Endodermal cell (in vitro differentiated cells): ENCODE data around the gene DHX57. TPM values are rescaled to one million over a fixed set of nuclear protein-coding genes. Genes with fewer than 3 reads are reported as not detected.
A peak's percentile ranks its signal among the peaks of the same experiment; 100 is the strongest.

ENCODE experiments used
- DNase-seq: peaks from one replicate; pipeline ENCODE4 v3.0.0-alpha.2; 2017
- H3K27ac ChIP-seq: 2 replicates; pipeline ENCODE4 v1.5.1; 2013; ENCODE audit warnings: mild to moderate bottlenecking, low read depth, low read length, moderate library complexity
- H3K27me3 ChIP-seq: 2 replicates; pipeline ENCODE4 v1.6.1; 2013; ENCODE audit warnings: mild to moderate bottlenecking, low read length, moderate library complexity; ENCODE audit not compliant: insufficient read depth, control insufficient read depth, poor library complexity, severe bottlenecking
- H3K36me3 ChIP-seq: 2 replicates; pipeline ENCODE4 v1.7.0; 2013; ENCODE audit warnings: mild to moderate bottlenecking, low read length, moderate library complexity; ENCODE audit not compliant: control insufficient read depth, insufficient read depth
- H3K4me1 ChIP-seq: one replicate; pipeline ENCODE4 v1.7.0; 2013; ENCODE audit warnings: low read length; ENCODE audit not compliant: control insufficient read depth, insufficient read depth
- H3K4me3 ChIP-seq: 2 replicates; pipeline ENCODE4 v1.5.1; 2013; ENCODE audit warnings: mild to moderate bottlenecking, low read length, moderate library complexity
- H3K9ac ChIP-seq: 2 replicates; pipeline ENCODE4 v1.6.1; 2013; ENCODE audit warnings: mild to moderate bottlenecking, low read length, moderate library complexity; ENCODE audit not compliant: poor library complexity, severe bottlenecking; ENCODE audit errors: extremely low read depth
- H3K9me3 ChIP-seq: 2 replicates; pipeline ENCODE4 v1.6.1; 2013; ENCODE audit warnings: mild to moderate bottlenecking, low read length, moderate library complexity; ENCODE audit not compliant: control insufficient read depth
- H3K27ac Mint-ChIP-seq: 2 replicates; pipeline ENCODE4 v1.8.0; 2020; ENCODE audit warnings: mixed read lengths
- H3K27me3 Mint-ChIP-seq: 2 replicates; pipeline ENCODE4 v1.8.0; 2021; ENCODE audit warnings: mild to moderate bottlenecking, mixed read lengths; ENCODE audit not compliant: insufficient read depth
- H3K36me3 Mint-ChIP-seq: 2 replicates; pipeline ENCODE4 v1.8.0; 2020; ENCODE audit warnings: low read depth, mixed read lengths
- H3K4me1 Mint-ChIP-seq: 2 replicates; pipeline ENCODE4 v1.8.0; 2020; ENCODE audit warnings: mixed read lengths
- H3K4me3 Mint-ChIP-seq: 2 replicates; pipeline ENCODE4 v1.8.0; 2020; ENCODE audit warnings: mild to moderate bottlenecking, moderate library complexity, mixed read lengths
- H3K9me3 Mint-ChIP-seq: 2 replicates; pipeline ENCODE4 v1.8.0; 2020; ENCODE audit warnings: mild to moderate bottlenecking, mixed read lengths
- CTCF ChIP-seq: fragments of 200-600 bp; sonication (generic); conservative IDR thresholded peaks from 2 replicates; pipeline ENCODE4 v1.5.0; 2021; ENCODE audit warnings: antibody characterized with exemption, mild to moderate bottlenecking
- WGBS, 2 experiments: methylation state at CpG; one replicate each; pipeline versions ENCODE4 v1.1.5 to v1.1.7; 2013; ENCODE audit warnings: missing lambda C conversion rate in 2 of 2, mixed read lengths in 1 of 2; ENCODE audit not compliant: insufficient coverage in 1 of 2, insufficient read length in 1 of 2; 5-methylcytosine and 5-hydroxymethylcytosine counted together
- total RNA-seq, 2 donors: library from RNA; stranded (reverse); fragmentation: NEBNext Ultra II Directional in 1 of 2; extraction: Animal tissue kit (Norgen Biotek cat#: 25700) in 1 of 2; gene quantifications; 2 replicates in 1 of 2; 3 replicates in 1 of 2; pipeline ENCODE4 v1.2.1, GENCODE V29; 2021

Gene DHX57
- total RNA-seq, 2 donors from 2014 or later = 35.4 to 45.7 TPM

DNA sequence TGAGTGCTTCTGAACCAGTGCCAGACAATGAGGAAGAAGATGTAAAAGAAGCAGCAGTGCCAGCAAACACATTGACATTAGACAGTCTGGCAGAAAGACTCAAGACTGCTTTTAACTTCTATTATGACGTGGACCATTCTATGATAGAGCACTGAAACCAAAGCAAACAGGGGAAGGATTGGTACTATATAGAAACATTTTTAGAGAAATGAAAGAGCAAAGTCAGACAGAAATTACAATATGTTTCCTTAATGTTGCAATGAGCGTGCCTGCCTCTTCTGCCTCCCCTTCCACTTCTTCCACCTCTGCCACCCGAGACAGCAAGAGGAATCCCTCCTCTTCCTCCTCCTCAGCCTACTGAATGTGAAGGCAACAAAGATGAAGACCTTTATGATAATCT lies 39.7 kb downstream of the DHX57 start:
- no peaks in the 10 kb centered on the region for H3K4me1 Mint-ChIP-seq
- TF ChIP-seq CTCF = no peak
- H3K27ac ChIP-seq = no peak overlapping the region
- no peak overlapping the region for H3K4me3 Mint-ChIP-seq
- H3K27me3 Mint-ChIP-seq = no peaks in the 10 kb centered on the region
- H3K9me3 Mint-ChIP-seq = no peaks in the 10 kb centered on the region
- H3K36me3 Mint-ChIP-seq = peaks cover 35% of the 10 kb centered on the region
- H3K27ac Mint-ChIP-seq = no peak overlapping the region
- no peak for DNase-seq
- no peak overlapping the region for H3K4me3 ChIP-seq
- H3K4me1 ChIP-seq = no peaks in the 10 kb centered on the region
- no peaks in the 10 kb centered on the region for H3K27me3 ChIP-seq
- no peaks in the 10 kb centered on the region for H3K9me3 ChIP-seq
- 91 to 96% methylated on average over 2 to 3 of the region's 3 CpGs for WGBS, 2 experiments
- H3K36me3 ChIP-seq = peaks cover 58% of the 10 kb centered on the region
- no peak overlapping the region for H3K9ac ChIP-seq

DNA sequence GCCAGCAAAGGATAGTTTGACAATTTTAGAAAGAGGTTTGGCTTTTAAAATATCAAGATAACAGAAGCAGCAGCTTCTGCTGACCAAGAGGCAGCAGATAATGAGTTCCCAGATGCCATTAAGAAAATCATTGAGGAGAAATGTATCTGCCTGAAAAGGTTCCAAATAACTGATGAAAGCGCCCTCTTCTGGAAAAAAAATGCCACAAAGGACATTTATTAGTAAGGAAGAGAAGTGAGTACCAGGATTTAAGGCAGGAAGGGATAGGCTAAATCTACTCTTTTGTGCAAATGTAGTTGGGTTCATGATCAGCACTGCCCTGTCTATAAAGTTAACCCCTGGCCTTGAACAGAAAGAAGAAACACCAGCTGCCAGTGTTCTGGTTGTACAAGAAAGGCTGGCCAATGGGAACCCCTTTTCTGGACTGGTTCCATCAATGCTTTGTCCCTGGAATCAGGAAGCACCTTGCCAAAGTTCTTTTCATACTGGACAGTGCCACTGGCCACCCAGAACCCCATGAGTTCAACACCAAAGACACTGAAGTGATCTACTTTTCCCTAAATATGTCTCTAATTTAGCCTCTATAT lies 40.6 kb downstream of the DHX57 start:
- 14 to 16% methylated on average over 1 of the region's 1 CpG for WGBS, 2 experiments
- DNase-seq = no peak

GRCh38 chr2:38830526-38831159 lies 45.1 kb downstream of the DHX57 start:
- H3K27me3 ChIP-seq = no peaks in the 10 kb centered on the region
- Mint-ChIP-seq H3K27ac (no peak overlapping the region), H3K27me3 (no peaks in the 10 kb centered on the region), H3K4me3 (no peak overlapping the region), H3K36me3 (peaks cover 38% of the 10 kb centered on the region), H3K9me3 (no peaks in the 10 kb centered on the region), H3K4me1 (peaks cover 2% of the 10 kb centered on the region)
- peaks cover 42% of the 10 kb centered on the region for H3K36me3 ChIP-seq
- H3K27ac ChIP-seq = no peak overlapping the region
- no peaks in the 10 kb centered on the region for H3K4me1 ChIP-seq
- H3K9me3 ChIP-seq = no peaks in the 10 kb centered on the region
- 87 to 100% methylated on average over 3 to 5 of the region's 6 CpGs for WGBS, 2 experiments
- no peak overlapping the region for H3K4me3 ChIP-seq
- TF ChIP-seq CTCF = no peak
- no peak overlapping the region for H3K9ac ChIP-seq
- DNase-seq = no peak

More for the DNA sequence above, 40.6 kb downstream of the DHX57 start:
- Histone ChIP-seq H3K9me3 (no peaks in the 10 kb centered on the region), H3K36me3 (peaks cover 50% of the 10 kb centered on the region), H3K27ac (no peak overlapping the region), H3K9ac (no peak overlapping the region), H3K4me3 (no peak overlapping the region), H3K27me3 (no peaks in the 10 kb centered on the region), H3K4me1 (no peaks in the 10 kb centered on the region)
- TF ChIP-seq CTCF = peak; percentile 76
- Mint-ChIP-seq H3K27me3 (no peaks in the 10 kb centered on the region), H3K27ac (no peak overlapping the region), H3K4me3 (no peak overlapping the region), H3K9me3 (no peaks in the 10 kb centered on the region), H3K4me1 (no peaks in the 10 kb centered on the region), H3K36me3 (peaks cover 34% of the 10 kb centered on the region)
